HG03469 (cell line): ENCODE results near the gene TNRC18.
"Not testable (repeated sequence)": the region's sequence is repeated elsewhere in the genome, so short reads cannot be mapped to it uniquely, and the experiment has no call there.

Source experiments
- ATAC-seq: cut with Tn5 transposase; IDR thresholded peaks from one replicate; pipeline ENCODE4 v1.9.1; 2021; ENCODE audit warnings: mild to moderate bottlenecking, moderate library complexity, moderate number of reproducible peaks; ENCODE audit not compliant: unreplicated experiment

Gene TNRC18

GRCh38 chr7:5275510-5275909 lies 148.1 kb downstream of the TNRC18 start:
- ATAC-seq: not testable (repeated sequence)

- not testable (repeated sequence) for ATAC-seq
These were observed 148.6 kb downstream of the TNRC18 start for GRCh38 chr7:5274985-5275431.

GRCh38 chr7:5274441-5274840 lies 149.2 kb downstream of the TNRC18 start:
- ATAC-seq: no peak

- ATAC-seq: not testable (repeated sequence)
These were observed 149.7 kb downstream of the TNRC18 start for GRCh38 chr7:5273831-5274405.

GRCh38 chr7:5270788-5271187 lies 152.8 kb downstream of the TNRC18 start:
- ATAC-seq: no peak

- ATAC-seq: not testable (repeated sequence)
These were observed 153.5 kb downstream of the TNRC18 start for GRCh38 chr7:5269992-5270657.

GRCh38 chr7:5267829-5268228 lies 155.8 kb downstream of the TNRC18 start:
- ATAC-seq: not testable (repeated sequence)

GRCh38 chr7:5266191-5267028 lies 157.2 kb downstream of the TNRC18 start:
- ATAC-seq: no peak

- no peak for ATAC-seq
These were observed 158.1 kb downstream of the TNRC18 start for GRCh38 chr7:5265320-5266190.

- ATAC-seq: not testable (repeated sequence)
These were observed 160.6 kb downstream of the TNRC18 start for GRCh38 chr7:5263066-5263465.

GRCh38 chr7:5260530-5261068 lies 163.0 kb downstream of the TNRC18 start:
- ATAC-seq: not testable (repeated sequence)
